Ovary (tissue), 3 donors: ENCODE measurements around the gene CRNKL1.

Experiments used
- CTCF ChIP-seq, 3 donors: fragments of 450-650 bp in 2 of 3; fragments of 200-600 bp in 1 of 3; IDR thresholded peaks; one replicate each; pipeline versions ENCODE4 v1.5.1 to v1.8.0; 2016 to 2022; ENCODE audit warnings: antibody characterized with exemption in 3 of 3, mild to moderate bottlenecking in 1 of 3
- POLR2A ChIP-seq: fragments of 450-650 bp; IDR thresholded peaks from one replicate; pipeline ENCODE4 v1.6.1; 2017; ENCODE audit warnings: antibody characterized with exemption, mild to moderate bottlenecking, moderate library complexity
- donor health status: DM: no; HTN: no; CAD: no.

- TF ChIP-seq POLR2A (no peak), CTCF (IDR thresholded peaks at IDR 0.05) (no peak)
Measured at GRCh38 chr20:20020908-20021307, 31.4 kb downstream of the CRNKL1 start.
